DOHH2 (cell line): Measurements from ENCODE around the gene PF4V1.

Experiments
- H3F3A ChIP-seq: fragments of 200-600 bp; sonication (generic), shearing (Covaris generic); 2 replicates; pipeline ENCODE4 v1.6.0; 2016; ENCODE audit warnings: antibody characterized with exemption, mild to moderate bottlenecking; ENCODE audit not compliant: control insufficient read depth, insufficient read depth
- H3K27ac ChIP-seq: fragments of 200-600 bp; sonication (generic); 2 replicates; pipeline ENCODE4 v1.5.1; 2014; ENCODE audit warnings: low read depth, mild to moderate bottlenecking, low read length, moderate library complexity
- H3K27me3 ChIP-seq: fragments of 200-600 bp; sonication (generic); 2 replicates; pipeline ENCODE4 v1.6.1; 2014; ENCODE audit warnings: mild to moderate bottlenecking, low read length, mixed read lengths; ENCODE audit not compliant: control insufficient read depth
- H3K36me3 ChIP-seq: fragments of 200-600 bp; sonication (generic); 2 replicates; pipeline ENCODE4 v1.6.1; 2014; ENCODE audit warnings: mild to moderate bottlenecking, low read length, moderate library complexity, mixed read lengths; ENCODE audit not compliant: control insufficient read depth
- H3K4me1 ChIP-seq: fragments of 200-600 bp; sonication (generic); 2 replicates; pipeline ENCODE4 v1.6.1; 2014; ENCODE audit warnings: mild to moderate bottlenecking, low read length, mixed read lengths; ENCODE audit not compliant: control insufficient read depth
- H3K4me2 ChIP-seq: fragments of 200-600 bp; sonication (generic); 2 replicates; pipeline ENCODE4 v1.6.0; 2014; ENCODE audit warnings: mild to moderate bottlenecking, low read length, moderate library complexity
- H3K4me3 ChIP-seq: fragments of 200-600 bp; sonication (generic); 2 replicates; pipeline ENCODE4 v1.5.1; 2014; ENCODE audit warnings: mild to moderate bottlenecking, low read length, mixed read lengths
- H3K79me2 ChIP-seq: fragments of 200-600 bp; sonication (generic); 2 replicates; pipeline ENCODE4 v1.6.1; 2014; ENCODE audit warnings: mild to moderate bottlenecking, low read length, mixed read lengths; ENCODE audit not compliant: control insufficient read depth
- H3K9me2 ChIP-seq: fragments of 200-600 bp; sonication (generic); replicated peaks from 2 replicates; pipeline ENCODE4 v1.6.1; 2014; ENCODE audit warnings: mild to moderate bottlenecking, low read length, mixed read lengths; ENCODE audit not compliant: control insufficient read depth
- H3K9me3 ChIP-seq: fragments of 200-600 bp; sonication (generic); 2 replicates; pipeline ENCODE4 v1.6.1; 2014; ENCODE audit warnings: antibody characterized with exemption, low read length, mixed read lengths; ENCODE audit not compliant: control insufficient read depth, insufficient read depth
- H4K20me1 ChIP-seq: fragments of 200-600 bp; sonication (generic); 2 replicates; pipeline ENCODE4 v1.6.0; 2014; ENCODE audit warnings: low read depth, mild to moderate bottlenecking, antibody characterized with exemption, low read length, moderate library complexity; ENCODE audit not compliant: control insufficient read depth, insufficient read depth
- EZH2phosphoT487 ChIP-seq: fragments of 200-600 bp; sonication (generic); IDR thresholded peaks from 2 replicates; pipeline ENCODE4 v1.6.1; 2017; ENCODE audit warnings: borderline replicate concordance, mild to moderate bottlenecking, antibody characterized with exemption, low read length, moderate library complexity, mixed read lengths
- TF ChIP-seq, protein P1 (sequence below): fragments of 200-600 bp; sonication (generic); IDR thresholded peaks from one replicate; pipeline ENCODE4 v1.5.1; 2014; ENCODE audit warnings: antibody characterized with exemption, mild to moderate bottlenecking, low read depth, low read length; ENCODE audit not compliant: poor library complexity, severe bottlenecking

The PF4V1 gene

DNA sequence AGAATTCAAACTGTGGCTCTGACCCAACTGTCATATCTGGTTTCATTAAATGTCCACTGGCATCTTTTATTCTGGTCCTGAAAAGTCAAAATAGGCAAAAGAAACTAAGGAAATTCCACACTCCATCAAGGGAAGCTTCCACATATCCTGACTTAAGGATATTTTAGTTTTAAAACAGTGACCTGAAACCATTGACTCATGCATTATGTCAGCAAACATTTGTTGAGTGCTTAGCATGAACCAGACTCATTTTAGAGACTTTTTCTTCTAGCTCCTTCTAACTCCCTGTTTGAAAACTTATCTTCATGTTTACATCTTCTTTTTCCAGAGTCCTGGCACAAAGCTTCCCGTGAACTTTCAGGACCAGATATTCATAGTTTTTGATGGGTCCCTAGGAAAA, 9.2 kb downstream of the PF4V1 start:
- Histone ChIP-seq H3K36me3 (no peaks in the 10 kb centered on the region), H3K4me1 (no peaks in the 10 kb centered on the region), H4K20me1 (no peaks in the 10 kb centered on the region), H3K79me2 (no peaks in the 10 kb centered on the region), H3K4me3 (no peak overlapping the region), H3K9me2 (no peaks in the 10 kb centered on the region), H3F3A (no peaks in the 10 kb centered on the region), H3K27me3 (no peaks in the 10 kb centered on the region), H3K9me3 (no peaks in the 10 kb centered on the region), H3K27ac (no peak overlapping the region), H3K4me2 (no peak overlapping the region)
- no peak for TF ChIP-seq EZH2phosphoT487
- TF ChIP-seq, protein P1, sequence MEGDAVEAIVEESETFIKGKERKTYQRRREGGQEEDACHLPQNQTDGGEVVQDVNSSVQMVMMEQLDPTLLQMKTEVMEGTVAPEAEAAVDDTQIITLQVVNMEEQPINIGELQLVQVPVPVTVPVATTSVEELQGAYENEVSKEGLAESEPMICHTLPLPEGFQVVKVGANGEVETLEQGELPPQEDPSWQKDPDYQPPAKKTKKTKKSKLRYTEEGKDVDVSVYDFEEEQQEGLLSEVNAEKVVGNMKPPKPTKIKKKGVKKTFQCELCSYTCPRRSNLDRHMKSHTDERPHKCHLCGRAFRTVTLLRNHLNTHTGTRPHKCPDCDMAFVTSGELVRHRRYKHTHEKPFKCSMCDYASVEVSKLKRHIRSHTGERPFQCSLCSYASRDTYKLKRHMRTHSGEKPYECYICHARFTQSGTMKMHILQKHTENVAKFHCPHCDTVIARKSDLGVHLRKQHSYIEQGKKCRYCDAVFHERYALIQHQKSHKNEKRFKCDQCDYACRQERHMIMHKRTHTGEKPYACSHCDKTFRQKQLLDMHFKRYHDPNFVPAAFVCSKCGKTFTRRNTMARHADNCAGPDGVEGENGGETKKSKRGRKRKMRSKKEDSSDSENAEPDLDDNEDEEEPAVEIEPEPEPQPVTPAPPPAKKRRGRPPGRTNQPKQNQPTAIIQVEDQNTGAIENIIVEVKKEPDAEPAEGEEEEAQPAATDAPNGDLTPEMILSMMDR, result no peak

DNA sequence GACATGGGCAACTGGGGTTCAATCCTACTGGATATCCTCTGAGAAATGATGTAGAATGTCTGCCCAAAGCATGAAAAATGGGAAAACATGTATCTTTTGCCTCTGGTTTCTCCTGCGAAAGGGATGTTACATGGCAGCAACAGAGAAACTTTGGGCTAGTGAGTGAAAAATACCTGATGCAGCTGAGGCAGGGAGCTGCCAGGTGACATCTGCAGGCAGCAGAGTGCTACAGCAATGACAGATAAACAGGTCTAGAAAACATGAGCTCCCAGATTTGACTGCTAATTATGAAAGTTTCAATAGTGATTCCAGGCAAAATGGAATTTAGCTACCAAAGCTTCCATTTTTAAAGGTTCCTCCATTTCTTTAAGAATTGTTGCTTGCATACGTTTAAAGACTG, 11.3 kb downstream of the PF4V1 start:
- Histone ChIP-seq H4K20me1 (no peaks in the 10 kb centered on the region), H3K9me2 (no peaks in the 10 kb centered on the region), H3K4me2 (no peak overlapping the region), H3K79me2 (no peaks in the 10 kb centered on the region), H3F3A (no peaks in the 10 kb centered on the region), H3K4me3 (no peak overlapping the region), H3K36me3 (no peaks in the 10 kb centered on the region), H3K27me3 (no peaks in the 10 kb centered on the region), H3K27ac (no peak overlapping the region), H3K9me3 (no peaks in the 10 kb centered on the region), H3K4me1 (no peaks in the 10 kb centered on the region)
- TF ChIP-seq EZH2phosphoT487, result no peak
- TF ChIP-seq, protein P1, result peak; percentile 34

DNA sequence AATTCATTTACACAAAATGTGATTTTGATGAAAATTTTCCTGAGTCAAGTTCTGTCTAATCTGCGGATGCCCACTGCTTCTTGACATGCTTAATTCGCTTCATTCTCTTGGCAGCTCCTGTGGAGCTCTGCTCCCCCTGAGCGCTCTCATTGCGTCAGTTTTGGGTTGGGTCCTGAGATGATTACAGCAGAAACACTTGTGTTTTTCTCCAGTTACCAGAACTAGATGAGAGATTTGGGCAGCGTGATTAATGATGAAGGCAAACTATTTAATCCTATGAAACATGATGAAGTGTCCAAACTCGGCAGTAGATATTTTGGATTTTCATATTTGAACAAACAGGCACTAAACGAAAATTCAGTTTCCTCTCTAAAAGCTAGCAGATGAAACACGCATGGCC, 11.9 kb downstream of the PF4V1 start:
- Histone ChIP-seq H3K4me1 (no peaks in the 10 kb centered on the region), H3K27me3 (no peaks in the 10 kb centered on the region), H3K9me3 (no peaks in the 10 kb centered on the region), H3K4me2 (no peak overlapping the region), H3F3A (no peaks in the 10 kb centered on the region), H3K9me2 (no peaks in the 10 kb centered on the region), H3K79me2 (no peaks in the 10 kb centered on the region), H3K36me3 (no peaks in the 10 kb centered on the region), H4K20me1 (no peaks in the 10 kb centered on the region), H3K4me3 (no peak overlapping the region), H3K27ac (no peak overlapping the region)
- TF ChIP-seq EZH2phosphoT487, result no peak
- TF ChIP-seq, protein P1, result no peak
